Cardiac fibroblast (primary cell): ENCODE results near the gene COL18A1.

Experiments
- DNase-seq, 2 donors: peaks; one replicate each; pipeline versions ENCODE4 v3.0.0 to v3.0.0-alpha.2; 2010; ENCODE audit warnings: low read depth in 2 of 2
- H3K4me3 ChIP-seq, 2 donors: replicated peaks in 1 of 2; 1 replicate in 1 of 2; 2 replicates in 1 of 2; pipeline ENCODE4 v1.5.1; 2011; ENCODE audit warnings: low read depth in 2 of 2, low read length in 2 of 2, mild to moderate bottlenecking in 2 of 2, moderate library complexity in 1 of 2
- TF ChIP-seq, protein P1 (sequence below): IDR thresholded peaks from one replicate; pipeline ENCODE4 v1.5.1; 2011; ENCODE audit warnings: low read depth, mild to moderate bottlenecking, low read length, inconsistent platforms

COL18A1 gene

DNA sequence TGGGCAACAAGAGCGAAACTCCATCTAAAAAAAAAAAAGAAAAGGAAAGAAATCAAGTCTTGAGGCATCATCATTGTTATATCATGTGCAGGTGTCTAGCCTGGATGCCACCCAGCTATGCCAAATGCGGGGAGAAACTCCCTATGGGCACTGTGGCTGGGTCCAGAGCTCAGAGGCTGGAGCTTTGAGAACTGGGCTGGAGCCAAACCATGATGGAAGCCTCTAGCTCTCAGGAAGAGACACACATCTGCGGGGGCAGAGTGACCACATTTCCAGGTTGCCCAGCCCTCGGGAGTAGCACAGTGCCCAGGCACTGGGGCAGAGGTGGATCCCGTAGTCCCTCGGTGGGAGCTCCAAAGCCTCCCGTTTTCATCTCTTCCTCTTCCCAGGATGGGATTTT is 58.9 kb downstream of the COL18A1 start:
- TF ChIP-seq, protein P1, sequence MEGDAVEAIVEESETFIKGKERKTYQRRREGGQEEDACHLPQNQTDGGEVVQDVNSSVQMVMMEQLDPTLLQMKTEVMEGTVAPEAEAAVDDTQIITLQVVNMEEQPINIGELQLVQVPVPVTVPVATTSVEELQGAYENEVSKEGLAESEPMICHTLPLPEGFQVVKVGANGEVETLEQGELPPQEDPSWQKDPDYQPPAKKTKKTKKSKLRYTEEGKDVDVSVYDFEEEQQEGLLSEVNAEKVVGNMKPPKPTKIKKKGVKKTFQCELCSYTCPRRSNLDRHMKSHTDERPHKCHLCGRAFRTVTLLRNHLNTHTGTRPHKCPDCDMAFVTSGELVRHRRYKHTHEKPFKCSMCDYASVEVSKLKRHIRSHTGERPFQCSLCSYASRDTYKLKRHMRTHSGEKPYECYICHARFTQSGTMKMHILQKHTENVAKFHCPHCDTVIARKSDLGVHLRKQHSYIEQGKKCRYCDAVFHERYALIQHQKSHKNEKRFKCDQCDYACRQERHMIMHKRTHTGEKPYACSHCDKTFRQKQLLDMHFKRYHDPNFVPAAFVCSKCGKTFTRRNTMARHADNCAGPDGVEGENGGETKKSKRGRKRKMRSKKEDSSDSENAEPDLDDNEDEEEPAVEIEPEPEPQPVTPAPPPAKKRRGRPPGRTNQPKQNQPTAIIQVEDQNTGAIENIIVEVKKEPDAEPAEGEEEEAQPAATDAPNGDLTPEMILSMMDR = no peak
- no peak for DNase-seq
- H3K4me3 ChIP-seq = no peak overlapping the region

DNA sequence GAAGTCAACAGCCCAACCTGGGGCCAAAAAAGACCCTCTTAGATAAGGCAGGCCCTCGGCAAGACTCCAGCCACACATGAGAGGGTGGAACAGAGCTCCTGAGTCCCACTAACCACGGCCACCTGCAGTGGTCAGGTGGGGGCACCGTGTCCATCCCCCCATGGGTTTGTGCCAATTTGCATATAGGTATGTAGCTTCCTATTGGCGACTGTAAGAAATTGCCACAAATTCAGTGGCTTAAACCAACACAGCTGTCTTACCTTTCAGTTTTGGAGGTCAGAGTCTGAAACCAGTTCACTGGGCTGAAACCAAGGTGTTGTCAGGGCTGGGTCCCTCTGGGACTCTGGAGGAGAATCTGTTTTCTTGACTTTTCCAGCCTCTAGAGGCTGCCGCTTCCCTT is 59.3 kb downstream of the COL18A1 start:
- no peak overlapping the region for H3K4me3 ChIP-seq
- TF ChIP-seq, protein P1 = no peak
- no peak for DNase-seq

DNA sequence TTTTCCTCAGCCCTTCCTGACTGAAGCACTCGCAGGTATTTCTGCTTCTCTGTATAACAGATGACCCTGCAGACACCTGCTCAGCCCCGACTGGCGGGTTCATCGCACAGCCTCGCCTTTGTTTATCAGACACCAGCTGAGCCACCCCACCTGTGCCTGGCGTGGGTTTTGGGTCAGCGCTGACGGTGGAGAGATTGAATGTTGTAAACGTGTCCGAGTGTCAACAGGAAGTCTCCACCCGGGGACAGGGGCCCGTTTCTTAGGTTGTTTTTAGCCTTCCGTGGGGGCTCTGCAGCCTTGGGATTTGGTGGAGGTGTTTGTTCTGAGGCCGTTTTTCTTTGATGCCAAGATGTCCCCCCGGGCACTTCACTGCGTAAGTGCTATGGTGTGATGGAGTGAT is 60.1 kb downstream of the COL18A1 start:
- no peak for DNase-seq
- H3K4me3 ChIP-seq = no peak overlapping the region
- TF ChIP-seq, protein P1 = no peak

DNA sequence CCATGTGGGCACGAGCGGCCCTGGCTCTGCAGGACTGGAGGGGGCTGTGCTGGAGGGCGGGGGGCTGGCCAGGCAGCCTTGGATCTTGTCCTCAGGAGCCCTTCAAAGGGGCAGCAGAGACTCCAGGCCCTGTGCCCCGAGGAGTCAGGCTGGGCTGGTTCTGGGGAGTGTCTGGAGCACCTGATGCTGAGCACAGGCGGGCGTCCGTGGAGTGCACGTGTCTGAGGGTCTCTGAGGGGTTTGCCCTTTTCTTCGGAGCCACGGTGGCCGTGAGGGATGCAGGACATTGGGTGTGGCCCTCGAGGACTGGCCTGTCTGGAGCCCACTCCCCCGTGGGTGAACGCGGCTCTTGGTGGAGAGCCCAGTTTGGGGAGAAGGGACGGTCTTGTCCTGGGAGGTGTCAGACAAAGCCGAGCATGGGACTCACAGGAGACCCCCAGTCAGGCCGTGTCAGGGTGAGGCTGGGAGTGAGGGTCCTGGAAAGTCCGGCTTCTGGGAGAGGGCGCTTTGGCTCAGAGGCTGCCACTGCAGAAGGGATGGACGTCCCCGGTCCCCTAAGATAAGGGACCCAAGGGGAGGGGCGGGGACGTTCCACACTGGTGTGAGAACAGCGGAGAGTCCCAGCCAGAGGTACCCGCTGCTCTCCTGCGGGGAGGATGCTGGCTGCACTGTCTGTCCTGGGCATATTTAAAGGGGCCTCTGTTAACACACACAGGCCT is 60.8 kb downstream of the COL18A1 start:
- DNase-seq = no peak
- TF ChIP-seq, protein P1 = no peak

DNA sequence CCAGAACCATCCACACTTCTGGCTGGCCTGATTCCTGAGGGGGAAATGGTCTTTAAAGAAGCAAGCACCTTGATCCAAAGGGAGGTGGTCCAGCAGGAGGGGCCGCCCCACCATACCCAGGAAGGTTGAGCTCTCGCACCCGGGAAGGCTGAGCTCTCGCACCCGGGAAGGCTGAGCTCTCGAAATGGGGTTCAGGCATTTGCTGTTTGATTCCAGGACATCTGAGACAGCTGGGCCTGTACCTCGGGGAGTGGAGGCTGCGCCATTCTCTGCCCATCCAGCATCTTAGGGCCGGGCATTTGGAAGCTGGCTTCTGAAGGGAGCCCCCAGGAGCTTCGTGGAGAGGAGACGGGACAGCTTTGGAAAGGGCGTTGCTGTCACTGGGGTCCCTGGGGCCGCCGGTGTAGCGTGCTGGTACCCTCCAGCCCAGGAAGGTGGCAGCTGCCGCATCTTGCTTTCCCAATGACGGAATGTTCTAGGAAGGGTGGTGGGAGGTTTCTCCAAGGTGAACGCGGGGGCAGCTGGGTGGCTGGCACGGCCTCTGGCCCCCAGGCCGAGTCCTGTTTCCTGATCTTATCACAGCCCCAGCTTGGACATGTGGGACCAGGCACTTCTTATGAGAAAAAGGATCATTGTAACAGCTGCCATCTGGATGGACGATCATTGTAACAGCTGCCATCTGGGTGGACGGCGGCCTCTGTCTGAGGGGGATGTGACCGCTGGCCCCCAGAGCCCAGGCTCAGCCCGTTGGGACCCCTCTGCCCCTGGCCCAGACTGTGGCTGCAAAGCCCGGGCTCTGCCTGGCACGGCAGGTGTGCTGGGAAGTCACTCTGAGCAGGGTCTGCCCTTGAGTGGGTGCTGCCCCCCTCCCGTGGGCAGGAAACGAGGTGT is 61.6 kb downstream of the COL18A1 start:
- TF ChIP-seq, protein P1 = no peak
- no peak for DNase-seq
- H3K4me3 ChIP-seq = no peak overlapping the region

More for the DNA sequence above, 60.8 kb downstream of the COL18A1 start:
- no peak overlapping the region for H3K4me3 ChIP-seq

DNA sequence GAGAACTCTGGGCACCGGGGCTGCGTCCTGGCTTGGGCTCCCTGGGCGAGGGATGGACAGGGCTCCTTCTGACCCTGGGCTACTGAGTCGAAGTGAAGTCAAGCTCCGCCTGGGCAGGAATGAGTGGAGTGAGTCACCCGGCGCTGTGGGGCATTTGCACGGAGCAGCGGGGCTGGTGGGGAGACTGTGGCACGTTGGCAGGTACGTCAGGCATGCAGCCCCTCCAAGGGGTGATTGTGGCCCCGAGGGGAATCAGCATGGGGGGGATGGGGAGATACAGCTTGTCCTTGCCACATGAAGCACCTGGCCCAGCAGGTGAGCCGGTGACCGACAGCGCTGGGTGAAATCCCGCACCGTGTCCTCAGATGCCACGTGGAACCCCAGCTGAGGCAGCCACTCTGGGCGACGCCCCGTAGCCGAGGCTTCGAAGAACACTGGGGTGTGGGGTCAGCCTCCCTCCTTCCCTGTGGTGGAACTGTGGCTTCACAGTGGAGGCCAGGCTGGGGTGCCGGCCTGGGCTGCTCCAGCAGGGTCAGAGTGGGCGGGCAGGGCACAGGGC is 62.3 kb downstream of the COL18A1 start:
- no peak overlapping the region for H3K4me3 ChIP-seq
- TF ChIP-seq, protein P1 = no peak
- no peak for DNase-seq
